Small intestine (tissue), 7 donors: Measurements from ENCODE around the gene EGFLAM. TPM values are rescaled to one million over a fixed set of nuclear protein-coding genes. Genes with fewer than 3 reads are reported as not detected.
"Not testable (repeated sequence)": the region's sequence is repeated elsewhere in the genome, so short reads cannot be mapped to it uniquely, and the experiment has no call there.

ENCODE experiments used
- DNase-seq, 2 donors: peaks; one replicate each; pipeline versions ENCODE4 v3.0.0 to v3.0.0-alpha.2; 2013
- FAIRE-seq: peaks from 2 replicates; lab custom pipeline; 2012; peaks lifted over from hg19 to GRCh38; lab: Jason Lieb, UNC
- H3K27ac ChIP-seq, 3 donors: one replicate each; pipeline ENCODE4 v1.5.1; 2013; ENCODE audit warnings: low read length in 2 of 3, mild to moderate bottlenecking in 2 of 3, control low read depth in 1 of 3, inconsistent platforms in 1 of 3, low read depth in 1 of 3, moderate library complexity in 1 of 3
- H3K27me3 ChIP-seq, 3 donors: one replicate each; pipeline ENCODE4 v1.6.1; 2013; ENCODE audit warnings: low read length in 3 of 3, inconsistent platforms in 1 of 3; ENCODE audit not compliant: control insufficient read depth in 3 of 3, insufficient read depth in 3 of 3
- H3K36me3 ChIP-seq, 3 donors: one replicate each; pipeline ENCODE4 v1.6.1; 2013; ENCODE audit warnings: low read length in 3 of 3, inconsistent platforms in 1 of 3, low read depth in 1 of 3, mild to moderate bottlenecking in 1 of 3, moderate library complexity in 1 of 3; ENCODE audit not compliant: control insufficient read depth in 3 of 3, insufficient read depth in 2 of 3
- H3K4me1 ChIP-seq, 3 donors: one replicate each; pipeline ENCODE4 v1.6.1; 2013; ENCODE audit warnings: low read length in 2 of 3, inconsistent platforms in 1 of 3, low read depth in 1 of 3, mild to moderate bottlenecking in 1 of 3, moderate library complexity in 1 of 3; ENCODE audit not compliant: control insufficient read depth in 3 of 3, insufficient read depth in 2 of 3
- H3K4me3 ChIP-seq, 3 donors: one replicate each; pipeline ENCODE4 v1.5.1; 2013; ENCODE audit warnings: low read length in 3 of 3, control low read depth in 1 of 3, inconsistent platforms in 1 of 3, low read depth in 1 of 3, mild to moderate bottlenecking in 1 of 3, moderate library complexity in 1 of 3
- H3K9me3 ChIP-seq, 2 donors: one replicate each; pipeline ENCODE4 v1.6.1; 2013; ENCODE audit warnings: low read depth in 1 of 2, low read length in 1 of 2; ENCODE audit not compliant: control insufficient read depth in 2 of 2, insufficient read depth in 1 of 2
- WGBS, 3 donors: extraction: QIAGEN DNeasy Blood & Tissue Kit; methylation state at CpG; one replicate each; pipeline ENCODE4 v1.1.7; 2013; 5-methylcytosine and 5-hydroxymethylcytosine counted together
- polyA plus RNA-seq, 4 donors: library from polyadenylated mRNA; stranded (reverse) in 3 of 4; unstranded in 1 of 4; fragments of 200-250 nt in 3 of 4; fragments of 120-200 nt in 1 of 4; gene quantifications; one replicate each; pipeline versions ENCODE4 v1.2.1 to v1.2.3, GENCODE V29; 2013
- donor health status: healthy with polysubstance abuse.
- donor health status: control.
- donor health status: control.
- donor health status: Bipolar disorder and iron deficiency.
- donor health status: healthy.

The EGFLAM gene
- polyA plus RNA-seq, 4 donors = 0.54 to 1.9 (median 1.7) TPM; not detected in 1

DNA sequence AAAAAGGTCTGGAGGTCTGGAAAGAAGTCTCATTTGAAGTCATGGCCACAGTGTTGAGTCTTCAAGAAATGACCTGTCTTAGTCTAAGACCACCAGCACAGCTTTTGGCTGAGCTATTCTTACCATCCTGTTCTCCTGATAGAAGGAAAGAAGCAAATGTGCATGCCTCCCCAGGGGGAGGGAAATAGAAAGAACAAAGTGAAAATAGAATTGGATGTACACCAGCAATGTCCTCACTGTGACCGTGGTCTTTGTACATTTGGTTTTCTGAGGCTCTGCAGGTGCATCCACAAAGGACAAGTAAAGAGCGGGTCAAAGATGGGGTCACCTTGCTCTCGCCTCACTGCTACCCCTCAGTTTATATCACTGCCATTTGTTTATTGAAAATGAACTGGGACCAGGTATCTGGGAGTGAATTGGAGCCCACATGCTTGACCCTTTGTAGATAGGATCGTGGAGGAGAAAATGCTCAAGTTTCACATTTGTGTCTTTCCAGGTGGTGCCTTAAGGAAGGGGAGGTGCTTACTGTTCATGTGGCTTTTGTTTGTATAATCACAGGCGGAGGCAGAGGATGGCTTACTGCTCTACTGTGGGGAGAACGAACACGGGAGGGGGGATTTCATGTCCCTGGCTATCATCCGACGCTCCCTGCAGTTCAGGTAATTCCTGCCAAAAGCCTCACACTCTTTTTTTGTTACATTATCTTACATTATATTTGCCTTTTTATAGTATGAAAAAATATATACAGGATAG, 150.3 kb downstream of the EGFLAM start:
- Histone ChIP-seq H3K4me3 (no peak overlapping the region), H3K27me3 (peaks cover 0 to 8% (median 0%) of the 10 kb centered on the region in 3 donors), H3K36me3 (no peaks in the 10 kb centered on the region), H3K27ac (no peak overlapping the region), H3K9me3 (no peaks in the 10 kb centered on the region), H3K4me1 (no peaks in the 10 kb centered on the region)
- WGBS, 3 donors = 52 to 70% (median 53%) methylated on average over 9 of the region's 9 CpGs
- FAIRE-seq (no peak), DNase-seq (no peak)

GRCh38 chr5:38410304-38410990, 152.1 kb downstream of the EGFLAM start:
- DNase-seq = no peak
- FAIRE-seq = no peak
- no peaks in the 10 kb centered on the region for H3K4me1 ChIP-seq
- no peaks in the 10 kb centered on the region for H3K9me3 ChIP-seq
- H3K27me3 ChIP-seq = peaks cover 0 to 3% (median 0%) of the 10 kb centered on the region in 3 donors
- H3K4me3 ChIP-seq = no peak overlapping the region
- H3K27ac ChIP-seq = no peak overlapping the region
- WGBS, 3 donors = 73 to 85% (median 74%) methylated on average over 7 of the region's 7 CpGs
- no peaks in the 10 kb centered on the region for H3K36me3 ChIP-seq

DNA sequence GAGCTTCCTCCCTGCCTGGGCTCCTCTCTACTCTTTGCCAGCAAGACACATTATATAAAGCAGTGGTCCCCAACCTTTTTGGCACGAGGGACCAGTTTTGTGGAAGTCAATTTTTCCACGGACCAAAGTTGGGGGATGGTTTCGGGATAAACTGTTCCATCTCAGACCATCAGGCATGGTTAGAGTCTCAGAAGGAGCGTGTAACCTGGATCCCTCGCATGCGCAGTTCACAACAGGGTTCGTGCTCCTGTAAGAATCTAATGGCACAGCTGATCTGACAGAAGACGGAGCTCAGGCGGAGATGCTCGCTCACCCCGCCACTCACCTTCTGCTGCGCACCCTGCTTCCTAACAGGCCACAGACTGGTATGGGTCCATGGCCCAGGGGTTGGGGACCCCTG, 155.3 kb downstream of the EGFLAM start:
- DNase-seq (no peak), FAIRE-seq (no peak)
- no peaks in the 10 kb centered on the region for H3K36me3 ChIP-seq
- WGBS, 3 donors = 78 to 86% (median 85%) methylated on average over 12 of the region's 12 CpGs
- no peak overlapping the region for H3K4me3 ChIP-seq
- peaks cover 0 to 3% (median 0%) of the 10 kb centered on the region in 3 donors for H3K27me3 ChIP-seq
- H3K27ac ChIP-seq = no peak overlapping the region
- H3K9me3 ChIP-seq = no peaks in the 10 kb centered on the region
- H3K4me1 ChIP-seq = no peaks in the 10 kb centered on the region

DNA sequence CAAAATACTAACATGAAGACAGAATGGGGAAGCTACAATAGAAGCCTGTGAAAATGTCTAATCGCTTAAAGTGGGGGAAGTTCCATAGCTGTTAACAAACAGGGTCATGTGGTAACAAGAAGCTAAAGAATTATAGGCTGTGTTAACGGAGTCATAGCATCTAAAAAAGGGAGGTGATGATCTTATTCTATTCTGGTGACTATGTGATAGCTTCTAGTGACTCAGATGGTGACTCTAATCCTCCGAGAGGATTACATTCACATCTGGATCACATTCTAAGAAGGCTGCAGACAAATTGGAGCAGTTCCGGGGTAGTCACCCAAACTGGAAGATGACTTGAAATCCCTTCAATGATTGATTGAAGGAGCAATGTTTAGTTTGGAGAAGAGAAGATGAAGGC, 156.0 kb downstream of the EGFLAM start:
- WGBS, 3 donors = 77 to 84% (median 81%) methylated on average over 4 of the region's 4 CpGs
- H3K4me1 ChIP-seq = no peaks in the 10 kb centered on the region
- no peaks in the 10 kb centered on the region for H3K9me3 ChIP-seq
- peaks cover 0 to 3% (median 0%) of the 10 kb centered on the region in 3 donors for H3K27me3 ChIP-seq
- FAIRE-seq (no peak), DNase-seq (no peak)
- H3K27ac ChIP-seq = no peak overlapping the region
- H3K4me3 ChIP-seq = no peak overlapping the region
- no peaks in the 10 kb centered on the region for H3K36me3 ChIP-seq

GRCh38 chr5:38415772-38416171, 157.4 kb downstream of the EGFLAM start:
- not testable (repeated sequence) for H3K4me3 ChIP-seq, H3K27ac ChIP-seq, H3K36me3 ChIP-seq, H3K4me1 ChIP-seq, DNase-seq, H3K27me3 ChIP-seq, H3K9me3 ChIP-seq, FAIRE-seq
- 34 to 63% (median 42%) methylated on average over 5 of the region's 5 CpGs for whole genome bisulfite sequencing, 3 donors

- H3K27me3 ChIP-seq = no peaks in the 10 kb centered on the region
- H3K4me1 ChIP-seq = no peaks in the 10 kb centered on the region
- no peak overlapping the region for H3K4me3 ChIP-seq
- no peaks in the 10 kb centered on the region for H3K36me3 ChIP-seq
- WGBS, 3 donors = 37 to 48% (median 43%) methylated on average over 5 of the region's 5 CpGs
- H3K9me3 ChIP-seq = no peaks in the 10 kb centered on the region
- no peak for DNase-seq
- FAIRE-seq = no peak
- no peak overlapping the region for H3K27ac ChIP-seq
Observed at GRCh38 chr5:38417658-38418017, 159.3 kb downstream of the EGFLAM start.

DNA sequence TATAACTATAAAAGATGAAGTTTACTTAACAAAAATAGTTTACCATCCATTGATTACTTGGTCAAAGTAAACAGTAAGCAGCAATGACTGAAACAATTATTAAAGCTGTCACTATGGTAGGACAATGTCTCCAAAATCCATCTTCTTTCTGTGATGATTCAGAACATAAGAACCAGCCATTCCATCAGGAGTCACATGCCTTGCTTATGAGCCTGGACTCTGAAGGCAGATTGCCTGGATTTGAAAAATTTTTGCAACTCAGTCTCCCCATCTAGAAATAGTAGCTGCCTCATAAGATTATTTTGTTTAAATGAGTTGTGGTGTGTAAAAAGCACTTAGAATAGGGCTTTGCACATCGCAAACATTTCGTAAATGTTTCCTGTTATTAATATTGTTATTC, 161.9 kb downstream of the EGFLAM start:
- 85 to 92% (median 91%) methylated on average over 2 of the region's 2 CpGs for WGBS, 3 donors
- no peak overlapping the region for H3K4me3 ChIP-seq
- no peaks in the 10 kb centered on the region for H3K36me3 ChIP-seq
- no peak for DNase-seq
- H3K9me3 ChIP-seq = no peaks in the 10 kb centered on the region
- no peak for FAIRE-seq
- no peaks in the 10 kb centered on the region for H3K4me1 ChIP-seq
- H3K27me3 ChIP-seq = peaks cover 0 to 5% (median 2%) of the 10 kb centered on the region in 3 donors
- no peak overlapping the region for H3K27ac ChIP-seq

GRCh38 chr5:38420691-38421390, 162.5 kb downstream of the EGFLAM start:
- no peak overlapping the region for H3K4me3 ChIP-seq
- no peak overlapping the region for H3K27ac ChIP-seq
- H3K36me3 ChIP-seq = no peaks in the 10 kb centered on the region
- no peaks in the 10 kb centered on the region for H3K9me3 ChIP-seq
- DNase-seq (peak; percentile 43 to 71), FAIRE-seq (no peak)
- H3K27me3 ChIP-seq = peaks cover 0 to 5% (median 2%) of the 10 kb centered on the region in 3 donors
- WGBS, 3 donors = 54 to 57% (median 54%) methylated on average over 6 of the region's 6 CpGs
- no peaks in the 10 kb centered on the region for H3K4me1 ChIP-seq
